Breast epithelium (tissue), 3 donors: ENCODE data around the gene YARS2.

Experiments used
- POLR2A ChIP-seq: fragments of 450-650 bp; IDR thresholded peaks from one replicate; pipeline ENCODE4 v1.6.1; 2016; ENCODE audit warnings: antibody characterized with exemption, mild to moderate bottlenecking, moderate library complexity
- POLR2AphosphoS5 ChIP-seq, 3 donors: sonication (generic); formaldehyde crosslinking; IDR thresholded peaks; one replicate each; pipeline ENCODE4 v1.6.1; 2017; ENCODE audit warnings: antibody characterized with exemption in 3 of 3

GRCh38 chr12:32742133-32742532, 13.6 kb downstream of the YARS2 start:
- TF ChIP-seq POLR2A, result no peak
- TF ChIP-seq POLR2AphosphoS5 (IDR thresholded peaks at IDR 0.05), result no peak
